GM12878 (cell line): ENCODE data around the gene FRAS1. TPM values are rescaled to one million over a fixed set of nuclear protein-coding genes. Genes with fewer than 3 reads are reported as not detected.

ENCODE experiments used
- ATAC-seq: fragments of 200-7000 bp; cut with Tn5 transposase; 3 replicates; pipeline ENCODE4 v1.9.1; 2020; ENCODE audit warnings: mild to moderate bottlenecking, moderate library complexity
- BruUV-seq: library from RNA; stranded (reverse); fragments of 400-500 nt; replicated peaks from 2 replicates; lab custom pipeline; 2021; lab: Mats Ljungman, UMichigan
- CTCF ChIA-PET: fragments of 300-600 bp; sonication (Branson Sonifier 250); formaldehyde crosslinking; extraction: SDS; loops from one replicate; lab custom pipeline; 2021; ENCODE audit warnings: inconsistent platforms; lab: Yijun Ruan, JAX
- POLR2A ChIA-PET: fragments of 350-600 bp; formaldehyde crosslinking; extraction: SDS; loops from one replicate; lab custom pipeline; 2021; ENCODE audit warnings: inconsistent platforms; lab: Charles Lee
- RAD21 ChIA-PET: fragments of 300-600 bp; sonication (Branson Sonifier 250); formaldehyde crosslinking; loops from one replicate; lab custom pipeline; 2023; ENCODE audit warnings: antibody characterized with exemption; ENCODE audit not compliant: unreplicated experiment; lab: Charles Lee
- SMC1A ChIA-PET: fragments of 300-600 bp; sonication (Branson Sonifier 250); formaldehyde crosslinking; loops from one replicate; lab custom pipeline; 2023; ENCODE audit not compliant: unreplicated experiment, uncharacterized antibody; lab: Charles Lee
- DNase-seq: peaks from one replicate; pipeline ENCODE4 v3.0.0-alpha.2; 2011; ENCODE audit warnings: low read depth, low spot score
- FAIRE-seq: peaks from 3 replicates; lab custom pipeline; 2011; peaks lifted over from hg19 to GRCh38; lab: Jason Lieb, UNC
- H2AFZ ChIP-seq: 2 replicates; pipeline ENCODE4 v1.6.0; 2011; ENCODE audit warnings: low read depth, low read length, control low read depth; ENCODE audit not compliant: control insufficient read depth
- H3K27ac ChIP-seq: 2 replicates; pipeline ENCODE4 v1.5.1; 2011; ENCODE audit warnings: control low read depth; ENCODE audit not compliant: control insufficient read depth, insufficient read depth
- H3K27me3 ChIP-seq, 2 experiments: replicated peaks in 1 of 2; 2 replicates each; pipeline versions ENCODE4 v1.6.0 to v1.6.1; 2011; ENCODE audit warnings: low read length in 1 of 2; ENCODE audit not compliant: control insufficient read depth in 2 of 2, insufficient read depth in 2 of 2
- H3K36me3 ChIP-seq, 2 experiments: 2 replicates each; pipeline ENCODE4 v1.5.1; 2011; ENCODE audit warnings: low read length in 1 of 2; ENCODE audit not compliant: control insufficient read depth in 2 of 2, insufficient read depth in 2 of 2
- H3K4me1 ChIP-seq: 2 replicates; pipeline ENCODE4 v1.6.1; 2011; ENCODE audit warnings: mild to moderate bottlenecking, low read length, moderate library complexity, mixed read lengths; ENCODE audit not compliant: control insufficient read depth, insufficient read depth
- H3K4me2 ChIP-seq: 2 replicates; pipeline ENCODE4 v1.6.0; 2011; ENCODE audit warnings: control low read depth; ENCODE audit not compliant: control insufficient read depth, insufficient read depth
- H3K4me3 ChIP-seq: fragments of 200-600 bp; sonication (generic); 2 replicates; pipeline ENCODE4 v1.5.1; 2016
- H3K79me2 ChIP-seq: 2 replicates; pipeline ENCODE4 v1.6.0; 2011; ENCODE audit warnings: low read length; ENCODE audit not compliant: control insufficient read depth, insufficient read depth
- H3K9ac ChIP-seq: 2 replicates; pipeline ENCODE4 v1.8.0; 2011; ENCODE audit warnings: low read length, control low read depth, mixed read lengths; ENCODE audit not compliant: control insufficient read depth, insufficient read depth
- H3K9me3 ChIP-seq: replicated peaks from 3 replicates; pipeline ENCODE4 v1.5.1; 2011; ENCODE audit warnings: mild to moderate bottlenecking, low read length; ENCODE audit not compliant: control insufficient read depth, insufficient read depth
- H4K20me1 ChIP-seq: 2 replicates; pipeline ENCODE4 v1.6.0; 2011; ENCODE audit not compliant: control insufficient read depth, insufficient read depth
- BCLAF1 ChIP-seq: fragments of 450-650 bp; IDR thresholded peaks from 2 replicates; pipeline ENCODE4 v1.6.1; 2017; ENCODE audit warnings: antibody characterized with exemption, mild to moderate bottlenecking, moderate library complexity
- HDAC2 ChIP-seq: fragments of 200-600 bp; sonication (generic); IDR thresholded peaks from 2 replicates; pipeline ENCODE4 v1.6.1; 2017
- HDGF ChIP-seq: fragments of 450-650 bp; IDR thresholded peaks from 2 replicates; pipeline ENCODE4 v1.6.1; 2016; ENCODE audit warnings: antibody characterized with exemption
- IKZF2 ChIP-seq, 2 experiments: fragments of 450-650 bp; IDR thresholded peaks; 2 replicates each; pipeline ENCODE4 v1.6.1; 2017; ENCODE audit warnings: mild to moderate bottlenecking in 2 of 2, moderate library complexity in 2 of 2
- PAX5 ChIP-seq: IDR thresholded peaks from 2 replicates; pipeline ENCODE4 v1.6.1; 2011; ENCODE audit warnings: low read depth, low read length, borderline replicate concordance
- PML ChIP-seq: IDR thresholded peaks from 2 replicates; pipeline ENCODE4 v1.6.1; 2012; ENCODE audit warnings: low read length, inconsistent platforms
- POU2F2 ChIP-seq: IDR thresholded peaks from 3 replicates; pipeline ENCODE4 v1.6.1; 2011; ENCODE audit warnings: low read depth, mild to moderate bottlenecking, low read length, borderline replicate concordance
- RUNX3 ChIP-seq: IDR thresholded peaks from 2 replicates; pipeline ENCODE4 v1.6.1; 2012; ENCODE audit warnings: low read length, inconsistent platforms
- TBL1XR1 ChIP-seq: IDR thresholded peaks from 2 replicates; pipeline ENCODE4 v1.6.1; 2012; ENCODE audit warnings: low read depth, low read length, improper control_type of control experiment
- USF1 ChIP-seq: IDR thresholded peaks from 2 replicates; pipeline ENCODE4 v1.6.1; 2011; ENCODE audit warnings: borderline replicate concordance, low read depth, mild to moderate bottlenecking, moderate library complexity, mixed read lengths, low read length; ENCODE audit not compliant: insufficient read depth; ENCODE audit errors: extremely low read length
- ZNF384 ChIP-seq: IDR thresholded peaks from 2 replicates; pipeline ENCODE4 v1.6.1; 2012; ENCODE audit warnings: low read depth, mild to moderate bottlenecking, low read length, improper control_type of control experiment, borderline replicate concordance
- ZSCAN29 ChIP-seq: fragments of 450-650 bp; IDR thresholded peaks from 2 replicates; pipeline ENCODE4 v1.6.1; 2017; ENCODE audit warnings: mild to moderate bottlenecking, moderate library complexity
- WGBS: methylation state at CpG from one replicate; pipeline ENCODE4 v1.1.6; 2016; ENCODE audit warnings: low lambda C conversion rate; ENCODE audit not compliant: insufficient replicate concordance, insufficient coverage; ENCODE audit errors: missing lambda C conversion rate; 5-methylcytosine and 5-hydroxymethylcytosine counted together
- in situ Hi-C: fragments of 300-500 bp; cut with MboI; formaldehyde crosslinking; loops from 9 replicates; pipeline ENCODE4 v1.14.3; 2018; ENCODE audit warnings: mixed read lengths
- intact Hi-C: fragments of 100-400 bp; cut with micrococcal nuclease; formaldehyde crosslinking; loops from one replicate; pipeline ENCODE4 v1.14.2; 2022; ENCODE audit not compliant: unreplicated experiment
- polyA plus RNA-seq, 11 experiments: library from polyadenylated mRNA; depleted of rRNA in 4 of 11; unstranded in 6 of 11; stranded (reverse) in 5 of 11; fragments of >200 nt; fragmentation: Nextera tagmentation in 4 of 11; fragmentation: Illumina TruSeq in 1 of 11; extraction: Ambion mirVana in 4 of 11; extraction: Trizol in 1 of 11; gene quantifications; 1 replicate in 1 of 11; 2 replicates in 10 of 11; pipeline versions ENCODE4 v1.2.1 to v1.2.3, GENCODE V29; 2011 to 2016; ENCODE audit warnings: inconsistent platforms in 2 of 11, missing spikeins in 2 of 11, low read depth in 1 of 11
- total RNA-seq, 4 experiments: library from RNA; depleted of rRNA in 3 of 4; stranded (reverse); fragments of >200 nt in 3 of 4; fragmentation: Illumina TruSeq in 1 of 4; extraction: Trizol in 1 of 4; gene quantifications; 2 replicates each; pipeline versions ENCODE4 v1.2.1 to v1.2.3, GENCODE V29; 2013 to 2021

FRAS1 gene
- total and polyA plus RNA-seq, 10 of the 15 experiments (the other 5 are each of a cell fraction or from before 2014, with no cell fraction given): 0.08 to 11.7 (median 0.20) TPM

- ChIA-PET CTCF (no interaction called here), SMC1A (no interaction called here), RAD21 (no interaction called here)
- in situ Hi-C loops: no loop called here
- 48% methylated on average over 4 of the region's 4 CpGs for WGBS
- Histone ChIP-seq H3K4me2 (no peak overlapping the region), H3K27me3 (no peaks in the 10 kb centered on the region), H3K27ac (no peak overlapping the region), H2AFZ (no peak overlapping the region), H3K4me1 (no peaks in the 10 kb centered on the region), H3K9ac (no peak overlapping the region)
- intact Hi-C loops: no loop called here
- DNase-seq (no peak), FAIRE-seq (no peak), ATAC-seq (no peak)
- no TSS peak for BruUV-seq
- TF ChIP-seq USF1: no peak
- no peak for TF ChIP-seq BCLAF1
- TF ChIP-seq IKZF2 (IDR thresholded peaks at IDR 0.05): no peak
- no peak for TF ChIP-seq ZNF384
- TF ChIP-seq RUNX3: no peak
- TF ChIP-seq PML: no peak
- TF ChIP-seq PAX5: no peak
- no peak for TF ChIP-seq ZSCAN29
- TF ChIP-seq HDGF: no peak
- no peak for TF ChIP-seq TBL1XR1
- TF ChIP-seq POU2F2: no peak
- no peak for TF ChIP-seq HDAC2
- TF ChIP-seq, all 136 proteins: peak for 0
- no peaks in the 10 kb centered on the region for H3K36me3 ChIP-seq
- no peaks in the 10 kb centered on the region for H4K20me1 ChIP-seq
- no peak overlapping the region for H3K4me3 ChIP-seq
- H3K79me2 ChIP-seq: no peaks in the 10 kb centered on the region
- no peaks in the 10 kb centered on the region for H3K9me3 ChIP-seq
- POLR2A ChIA-PET: no interaction called here
Measured at GRCh38 chr4:78396613-78397291, 339.6 kb downstream of the FRAS1 start.
